ENCODE results near the gene PNISR.

The PNISR gene

DNA sequence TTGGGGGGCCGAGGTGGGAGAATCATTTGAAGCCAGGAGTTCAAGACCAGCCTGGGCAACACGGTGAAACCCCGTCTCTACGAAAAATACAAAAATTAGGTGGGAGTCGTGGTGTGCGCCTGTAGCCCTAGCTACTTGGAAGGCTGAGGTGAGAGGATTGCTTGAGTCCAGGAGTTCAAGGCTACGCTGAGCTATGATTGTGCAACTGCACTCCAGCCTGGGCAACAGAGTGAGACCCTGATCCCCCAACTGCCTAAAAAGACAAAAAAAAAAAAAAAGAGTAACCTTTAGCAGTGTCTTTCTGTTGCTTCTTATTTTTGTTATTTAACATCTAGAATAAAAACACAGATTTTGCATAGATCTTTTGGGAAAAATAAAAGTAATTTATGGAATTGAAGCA, 18.0 kb downstream of the PNISR start:
- no peak for DNase-seq

DNA sequence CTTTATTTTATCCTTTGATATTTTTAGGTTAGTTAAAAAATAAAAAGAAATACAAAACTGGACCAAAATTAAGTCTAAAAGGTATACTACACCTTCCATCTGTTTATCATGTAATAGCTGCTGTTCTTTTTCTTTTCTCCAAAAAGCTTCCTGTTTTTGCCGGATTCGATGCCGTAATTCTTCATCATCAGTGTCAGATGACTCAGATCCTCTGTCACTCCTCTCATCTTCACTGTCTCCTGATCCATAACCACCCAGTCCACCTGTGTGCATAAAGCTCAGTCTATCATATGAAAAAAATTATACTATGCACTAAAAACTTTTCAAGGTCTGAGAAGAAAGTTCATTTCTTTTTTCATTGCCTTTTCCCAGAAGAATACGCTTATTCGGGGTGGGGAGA, 22.7 kb downstream of the PNISR start:
- no peak for DNase-seq

DNA sequence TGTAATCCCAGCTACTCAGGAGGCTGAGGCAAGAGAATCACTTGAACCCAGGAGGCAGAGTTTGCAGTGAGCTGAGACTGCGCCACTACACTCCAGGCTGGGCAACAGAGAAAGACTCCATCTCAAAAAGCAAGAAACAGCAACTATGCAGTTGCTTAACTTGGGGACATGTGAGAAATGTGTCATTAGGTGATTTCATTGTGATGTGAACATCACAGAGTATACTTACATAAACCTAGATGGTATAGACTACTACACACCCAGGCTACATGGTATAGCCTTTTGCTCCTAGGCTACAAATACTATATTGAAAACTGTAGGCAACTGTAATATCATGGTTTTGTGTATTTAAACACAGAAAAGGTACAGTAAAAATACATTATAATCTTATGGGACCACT, 27.8 kb downstream of the PNISR start:
- DNase-seq, result no peak

DNA sequence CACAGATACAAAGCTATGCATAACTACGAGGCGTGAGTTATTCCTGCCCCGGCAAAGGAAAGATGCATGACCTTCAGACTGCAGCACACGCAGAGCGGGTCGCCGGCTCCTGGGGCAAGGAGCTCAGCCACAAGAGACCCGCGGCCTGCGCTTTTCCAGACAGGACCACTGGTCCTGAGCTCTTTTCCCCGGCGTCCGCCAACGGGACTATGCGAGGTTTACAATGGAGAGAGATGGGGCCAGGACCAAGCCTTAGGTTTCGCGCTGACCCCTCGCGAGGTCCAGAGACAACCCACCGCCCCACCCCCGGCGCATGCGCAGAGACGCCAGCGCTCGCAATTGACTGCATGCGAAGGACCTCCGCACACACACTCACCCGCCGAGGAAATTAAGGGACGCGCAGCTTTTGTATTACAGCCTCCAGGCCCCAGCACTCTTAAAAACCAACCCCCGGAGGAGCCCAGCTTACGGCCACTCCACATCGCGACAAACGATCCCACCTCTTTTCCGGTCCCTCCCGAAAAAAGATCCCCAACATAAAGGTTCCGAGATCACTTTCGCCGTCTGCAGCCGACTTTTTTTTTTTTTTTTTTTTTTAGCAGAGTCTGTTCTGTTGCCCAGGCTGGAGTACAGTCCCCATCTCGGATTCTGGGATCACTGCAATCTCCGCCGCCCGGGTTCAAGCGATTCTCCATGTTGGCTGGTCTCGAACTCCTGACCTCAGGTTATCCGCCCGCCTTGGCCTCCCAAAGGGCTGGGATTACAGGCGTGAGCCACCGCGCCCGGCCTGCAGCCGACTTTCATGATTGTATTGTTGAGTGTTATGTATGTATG, 31.2 kb downstream of the PNISR start, which contains the start of gene COQ3:
Gene COQ3 (minus strand): TSS at position 498 of the 834 bp plus-strand sequence. CDS start 16 bp downstream, at position 482.
- peak; percentile 51 for DNase-seq

DNA sequence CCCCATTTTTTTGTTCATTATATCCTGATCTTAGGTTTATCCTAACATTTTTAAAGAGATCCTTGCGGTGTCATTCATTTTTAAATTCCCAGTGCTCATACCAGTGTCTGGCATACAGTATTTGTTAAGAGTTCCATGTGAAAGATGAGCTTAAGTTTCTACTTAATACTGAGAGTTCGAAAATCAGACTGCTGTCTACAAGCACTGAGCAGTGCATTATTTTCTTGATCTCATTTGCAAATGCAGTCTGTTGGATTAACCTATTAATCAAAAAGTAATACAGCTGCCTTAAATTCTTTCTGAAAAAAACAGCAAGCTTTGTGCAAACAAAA, 31.8 kb downstream of the PNISR start:
- DNase-seq, result no peak

DNA sequence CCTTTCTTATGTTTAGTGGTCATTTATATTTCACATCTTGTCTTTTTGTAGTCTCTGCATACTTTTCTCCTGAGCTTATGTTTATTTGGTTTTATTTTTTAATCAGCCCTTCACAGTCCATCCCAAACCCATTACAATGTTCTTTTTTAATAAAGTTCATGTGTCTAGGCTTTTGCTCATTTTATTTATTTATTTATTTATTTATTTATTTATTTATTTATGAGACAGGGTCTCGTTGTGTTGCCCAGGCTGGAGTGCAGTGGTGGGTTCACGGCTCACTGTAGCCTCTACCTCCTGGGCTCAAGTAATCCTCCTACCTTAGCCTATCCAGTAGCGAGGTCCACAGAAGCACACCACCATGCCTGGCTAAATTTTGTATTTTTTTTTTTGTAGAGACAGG, 34.2 kb downstream of the PNISR start:
- DNase-seq, result no peak

DNA sequence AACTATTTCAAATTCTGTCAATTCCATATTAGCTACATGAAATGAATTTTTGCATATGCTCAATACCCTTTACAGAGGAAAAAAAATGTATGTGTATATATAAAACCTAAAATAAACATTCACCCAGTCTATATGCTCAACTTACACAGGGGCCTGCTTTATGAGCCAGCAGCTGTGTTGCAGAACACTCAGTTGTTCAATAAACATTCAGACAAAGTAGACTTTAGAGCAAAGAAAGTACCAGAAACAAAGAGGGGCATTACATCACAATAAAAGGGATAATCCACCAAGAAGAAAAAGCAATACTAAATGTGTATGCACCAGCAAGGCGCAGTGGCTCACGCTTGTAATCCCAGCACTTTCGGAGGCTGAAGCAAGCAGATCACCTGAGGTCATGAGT, 40.6 kb downstream of the PNISR start:
- no peak for DNase-seq

DNA sequence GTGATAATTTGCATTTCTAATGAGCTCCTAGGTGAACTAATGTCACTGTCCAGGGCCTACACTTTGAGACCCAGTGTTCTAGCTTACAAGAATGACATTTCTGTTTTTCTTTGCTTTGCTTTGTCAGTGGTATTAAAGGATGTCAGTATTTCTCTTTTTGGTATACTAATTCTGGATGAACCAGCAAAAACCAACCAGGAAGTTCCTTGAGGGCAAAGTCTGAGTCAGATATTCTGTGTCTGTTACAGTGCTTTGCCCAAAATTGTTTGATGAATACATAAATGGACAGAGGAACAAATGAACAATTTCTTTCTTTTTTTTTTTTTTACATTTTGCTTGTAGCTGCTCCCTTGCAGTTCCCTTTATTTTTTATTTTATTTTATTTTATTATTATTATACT, 46.5 kb downstream of the PNISR start:
- DNase-seq, result no peak

DNA sequence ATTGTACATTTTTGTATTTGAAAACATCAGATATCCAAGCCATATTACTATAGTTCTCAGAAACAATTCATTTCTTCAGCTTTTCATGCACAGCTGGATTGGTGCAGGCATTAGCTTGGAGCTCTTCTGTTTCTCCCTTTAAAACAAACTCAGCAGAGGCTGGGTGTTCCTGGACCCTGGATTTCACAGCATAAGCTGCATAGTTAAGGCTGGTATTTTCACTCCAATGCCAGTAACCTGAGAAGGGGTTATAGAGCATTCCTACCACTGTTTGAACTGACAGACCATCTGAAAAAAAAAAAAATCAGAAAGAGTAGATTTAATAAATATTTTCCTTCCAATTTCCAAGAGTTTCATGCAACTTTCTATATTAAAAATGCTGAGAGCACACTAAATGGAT, 55.6 kb downstream of the PNISR start:
- no peak for DNase-seq

DNA sequence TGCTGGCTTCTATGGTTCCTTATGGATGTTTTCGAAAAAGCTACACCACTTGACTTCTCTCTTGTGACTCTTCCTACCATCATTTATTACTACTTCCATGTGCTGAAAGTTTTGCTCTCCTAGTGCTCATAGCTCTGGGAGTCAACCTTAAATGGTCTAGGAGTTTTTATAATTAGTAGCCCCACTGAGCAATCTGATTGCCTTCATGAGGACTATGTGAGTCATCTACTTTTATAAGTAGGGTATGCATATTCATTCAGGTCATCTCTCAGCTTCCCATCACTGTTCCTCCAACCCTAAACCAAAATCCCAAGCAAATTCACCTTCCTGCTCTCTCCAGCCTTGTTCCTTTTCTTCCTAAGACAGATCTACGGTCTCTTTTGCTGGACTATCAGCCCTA, 58.3 kb downstream of the PNISR start:
- no peak for DNase-seq

DNA sequence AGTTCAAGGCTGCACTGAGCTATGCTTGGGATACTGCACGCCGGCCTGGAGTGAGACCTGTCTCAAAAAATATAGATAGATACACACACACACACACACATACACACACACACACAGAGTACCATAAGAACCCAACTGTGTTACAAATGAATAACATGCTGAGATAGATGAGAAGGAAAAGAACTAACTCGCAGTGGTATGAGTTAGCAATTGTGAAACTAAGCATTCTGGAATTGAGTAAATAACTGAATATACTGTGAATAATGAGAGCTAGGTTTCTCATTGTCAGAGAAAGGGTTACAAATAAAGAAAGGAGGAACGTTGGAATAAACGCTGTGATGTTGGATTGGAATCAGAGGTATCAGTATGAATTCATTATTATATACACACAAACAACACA, 61.1 kb downstream of the PNISR start:
- DNase-seq, result no peak

DNA sequence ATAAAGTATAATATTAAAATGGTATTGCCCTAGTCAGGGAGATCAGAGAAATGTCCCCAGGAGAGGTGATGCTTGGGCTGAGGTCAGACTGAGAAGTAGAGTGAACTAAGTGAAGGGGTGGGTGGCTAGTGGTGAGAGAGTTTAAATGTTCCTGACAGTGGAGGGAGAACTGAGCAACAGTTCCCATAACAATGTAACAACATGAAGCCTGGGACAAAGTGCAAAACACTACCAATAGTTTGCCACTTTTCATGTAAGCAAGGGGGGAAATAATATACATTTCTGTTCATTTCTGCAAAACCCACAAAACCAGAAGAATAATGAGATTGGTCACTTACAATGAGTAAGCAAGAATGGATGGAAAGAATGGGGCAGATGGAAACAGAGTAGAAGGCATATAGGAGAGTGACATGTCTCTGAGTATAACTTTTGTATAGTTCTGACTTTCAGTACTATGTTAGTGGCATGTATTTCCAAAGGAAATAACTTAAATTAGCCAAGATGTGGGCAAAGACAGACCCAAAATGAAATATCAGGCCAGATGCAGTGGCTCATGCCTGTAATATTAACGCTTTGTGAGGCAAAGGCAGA, 62.3 kb downstream of the PNISR start:
- DNase-seq, result no peak

DNA sequence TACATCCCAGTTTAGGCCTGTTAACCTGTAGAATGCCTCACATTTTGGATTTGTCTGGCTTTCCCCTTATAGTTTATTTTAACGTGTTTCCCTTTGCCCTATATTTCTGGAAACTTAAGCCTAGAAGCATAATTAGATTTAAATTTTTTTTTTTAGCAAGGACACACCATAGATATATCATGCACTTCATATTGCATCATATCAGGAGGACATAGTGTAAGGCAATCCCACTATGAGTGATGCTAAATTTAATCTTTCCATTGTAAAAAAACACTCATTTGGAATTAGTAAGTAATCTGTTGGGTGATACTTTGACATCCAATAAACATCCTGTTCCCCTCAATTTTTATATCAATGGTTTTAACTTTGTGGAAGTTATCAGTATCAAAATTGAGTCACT, 65.3 kb downstream of the PNISR start:
- DNase-seq, result no peak

DNA sequence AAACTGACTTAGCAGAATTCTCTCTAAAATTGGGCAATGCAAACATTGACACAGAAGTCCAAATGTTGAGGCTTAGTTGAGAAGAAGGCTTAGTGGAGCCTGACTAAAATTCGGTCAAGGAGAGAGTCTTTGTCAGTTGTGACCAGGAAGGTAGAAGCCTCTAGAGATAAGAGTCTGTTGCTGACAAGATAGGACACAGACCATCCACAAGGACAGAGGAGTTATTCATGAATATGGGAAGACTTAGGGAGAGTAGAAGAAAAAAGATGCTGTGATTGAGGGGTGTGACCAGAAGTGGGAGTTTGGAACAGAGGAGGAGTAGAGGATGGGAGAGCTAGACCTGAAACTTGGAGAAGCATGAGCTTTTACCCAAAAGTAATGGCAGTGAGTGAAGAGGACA, 68.5 kb downstream of the PNISR start:
- no peak for DNase-seq

DNA sequence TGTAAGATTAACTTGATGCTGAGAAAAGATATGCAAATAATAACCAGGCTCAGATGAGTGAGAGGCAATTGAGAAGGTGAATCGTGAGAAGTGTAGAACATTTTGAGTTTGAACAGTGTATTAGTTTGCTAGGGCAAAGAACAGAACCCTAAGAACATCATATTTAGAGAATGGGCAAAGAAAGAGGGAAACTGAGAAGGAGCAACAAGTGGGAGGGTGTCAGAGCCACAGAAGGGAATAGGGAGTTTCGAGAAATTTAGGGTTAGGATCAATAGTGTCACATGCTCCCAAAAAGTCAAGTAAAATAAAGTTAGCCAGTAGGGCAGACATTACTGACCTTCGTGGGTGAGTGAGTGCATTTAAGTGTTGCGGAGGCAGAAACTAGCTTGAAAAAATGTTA, 70.1 kb downstream of the PNISR start:
- DNase-seq, result no peak

DNA sequence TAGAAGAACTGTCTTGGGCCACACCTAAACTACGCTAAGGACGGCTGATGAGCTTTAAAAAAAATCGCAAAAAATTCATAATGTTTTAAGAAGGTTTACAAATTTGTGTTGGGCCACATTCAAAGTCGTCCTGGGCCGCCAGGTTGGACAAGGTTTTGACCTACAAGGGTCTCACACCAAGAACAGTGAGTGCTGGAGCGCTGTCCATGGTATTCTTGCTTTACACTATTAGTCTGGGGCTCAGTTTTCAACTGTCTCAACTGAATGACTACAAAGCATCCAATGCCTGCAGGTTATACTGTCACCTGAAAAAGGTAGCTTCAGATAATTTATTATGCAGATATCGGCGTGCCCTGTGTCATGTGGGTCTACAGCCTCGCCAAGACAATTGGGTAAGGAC, 72.0 kb downstream of the PNISR start:
- no peak for DNase-seq

DNA sequence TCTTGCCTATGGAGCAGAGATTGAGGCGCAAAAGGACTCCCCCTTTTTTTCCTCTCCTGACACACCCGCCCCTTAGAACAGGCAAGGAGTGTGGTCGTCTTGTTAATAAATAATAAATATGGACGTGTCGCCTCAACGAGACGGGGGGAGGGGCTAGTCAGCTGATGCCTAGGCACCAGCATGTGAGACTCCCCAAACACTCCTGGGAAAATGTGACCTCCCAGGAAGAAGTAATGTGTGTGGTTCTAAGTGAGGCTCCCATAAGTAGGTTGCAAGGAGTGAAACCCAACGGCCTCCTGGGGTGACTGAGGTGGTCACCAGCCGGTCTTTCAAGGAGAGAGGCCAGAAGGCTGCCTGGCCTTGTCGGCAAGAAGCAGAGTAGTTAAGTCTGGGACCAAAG, 74.5 kb downstream of the PNISR start:
- DNase-seq, result no peak

DNA sequence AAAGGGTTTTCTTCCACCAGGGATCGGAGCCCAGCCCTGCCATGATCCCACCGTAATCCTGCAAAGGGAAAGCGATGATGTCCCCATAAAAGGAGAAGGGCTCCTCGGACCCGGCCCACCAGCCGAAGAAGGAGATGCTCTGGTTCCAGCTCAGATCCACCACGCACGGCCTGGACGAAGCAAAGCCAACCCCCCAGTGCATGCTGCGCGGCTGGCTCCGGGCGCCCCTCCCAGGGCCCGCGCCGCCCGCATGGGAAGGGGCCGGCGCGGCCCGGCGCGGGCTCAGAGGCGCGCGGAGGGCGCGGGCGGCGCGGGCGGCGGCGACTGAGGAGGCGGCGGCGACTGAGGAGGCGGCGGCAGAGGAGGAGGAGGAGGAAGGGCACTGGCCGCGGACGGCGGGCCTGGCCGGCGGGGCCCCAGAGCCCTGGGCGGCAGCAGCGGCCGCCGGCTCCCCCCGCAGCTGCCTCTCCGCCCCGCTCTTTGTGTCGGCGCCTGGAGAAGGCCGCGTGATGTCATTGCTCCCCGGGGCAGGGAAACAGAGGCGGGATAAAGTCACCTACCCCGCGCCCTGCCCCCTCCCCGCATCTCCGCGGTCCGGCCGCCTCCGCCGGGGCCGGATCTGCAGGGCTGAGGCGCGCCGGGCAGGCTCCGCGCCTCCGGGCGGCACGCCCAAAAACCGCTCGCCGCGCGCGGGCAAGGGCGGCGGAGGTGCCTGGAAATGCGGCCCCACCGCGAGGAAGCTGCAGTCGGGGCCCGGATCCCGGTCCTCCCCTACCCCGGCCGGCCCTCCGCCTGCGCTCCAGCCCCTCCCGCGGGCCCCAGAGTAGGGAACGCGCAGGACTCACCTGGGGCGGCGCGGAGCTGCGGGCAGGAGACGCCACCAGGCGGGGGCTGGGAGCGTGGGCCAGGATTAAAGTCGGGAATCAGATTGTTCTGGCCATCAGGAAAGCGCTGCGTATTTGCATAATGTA, 75.7 kb downstream of the PNISR start, which contains the start of gene FAXC:
Gene FAXC (minus strand): TSS at position 504 of the 971 bp plus-strand sequence. CDS start 302 bp downstream, at position 202.
- no peak for DNase-seq

DNA sequence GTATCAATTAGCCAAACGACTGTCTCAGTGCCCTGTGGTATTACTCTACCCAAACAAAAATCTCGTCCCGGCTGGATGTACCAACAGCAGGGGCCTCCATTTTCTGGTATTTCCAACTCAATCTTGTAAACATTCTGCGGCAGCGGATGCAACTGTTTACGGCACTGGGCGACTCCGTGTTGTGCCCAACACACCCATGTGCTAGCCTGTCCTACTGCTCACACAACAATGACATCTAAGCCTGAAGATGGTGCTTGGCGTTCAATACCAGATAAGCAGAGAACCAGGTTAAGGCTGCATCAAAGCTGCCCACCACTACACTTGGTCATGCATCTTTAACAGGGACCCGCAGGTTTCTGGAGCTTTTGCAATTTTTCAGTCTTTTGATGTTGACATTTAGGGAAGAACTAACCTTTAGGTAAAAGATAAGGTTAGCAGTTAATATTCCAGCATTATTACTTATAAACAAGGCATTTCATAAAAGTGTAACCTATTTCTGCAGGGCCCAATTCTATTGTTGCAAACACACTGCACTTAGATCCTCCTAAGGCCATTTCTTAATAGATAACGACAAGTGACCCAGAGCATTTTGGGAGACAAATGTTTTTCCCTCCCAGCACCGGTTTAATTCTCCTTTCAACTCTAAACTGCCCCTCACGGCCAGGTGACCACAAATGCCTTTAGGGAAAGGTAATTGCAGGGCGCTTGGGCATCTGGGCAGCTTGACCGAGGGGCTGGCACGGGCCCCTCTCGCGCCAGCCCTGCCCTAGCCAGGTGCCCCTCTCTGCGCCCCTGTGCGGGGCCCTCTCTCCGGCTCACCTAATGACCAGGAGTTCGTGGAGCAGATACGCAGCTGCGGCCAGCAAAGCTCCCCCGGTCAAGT, 76.6 kb downstream of the PNISR start:
- DNase-seq, result no peak
